K562 (cell line): ENCODE results near the gene AURKB. TPM values are rescaled to one million over a fixed set of nuclear protein-coding genes. Genes with fewer than 3 reads are reported as not detected.

Experiments
- FIP1L1 ChIP-seq: fragments of 200-400 bp; formaldehyde crosslinking; IDR thresholded peaks from 2 replicates; pipeline ENCODE4 v1.6.1; 2018; ENCODE audit warnings: mild to moderate bottlenecking, low read depth, low read length; ENCODE audit not compliant: poor library complexity, severe bottlenecking
- HCFC1 ChIP-seq: IDR thresholded peaks from 2 replicates; pipeline ENCODE4 v1.6.1; 2012; ENCODE audit warnings: low read depth, low read length, improper control_type of control experiment
- HNRNPH1 ChIP-seq: fragments of 200-400 bp; formaldehyde crosslinking; optimal IDR thresholded peaks from 2 replicates; pipeline ENCODE3; 2017; ENCODE audit warnings: low read depth, mild to moderate bottlenecking, low read length, moderate library complexity
- KLF1 ChIP-seq: fragments of 450-650 bp; IDR thresholded peaks from 2 replicates; pipeline ENCODE4 v1.6.1; 2016; ENCODE audit warnings: missing genetic modification characterization, missing compliant biosample characterization
- MIER1 ChIP-seq: fragments of 450-650 bp; IDR thresholded peaks from 2 replicates; pipeline ENCODE4 v1.6.1; 2016; ENCODE audit warnings: antibody characterized with exemption, mild to moderate bottlenecking, low read depth
- NCOA2 ChIP-seq, 2 experiments: fragments of 450-650 bp; IDR thresholded peaks; 2 replicates each; pipeline ENCODE4 v1.6.1; 2018; ENCODE audit warnings: mild to moderate bottlenecking in 2 of 2, moderate library complexity in 1 of 2; ENCODE audit not compliant: partially characterized antibody in 2 of 2
- NEUROD1 ChIP-seq: fragments of 150-350 bp; IDR thresholded peaks from 2 replicates; pipeline ENCODE4 v1.6.1; 2014; ENCODE audit warnings: borderline replicate concordance, low read length, low read depth; ENCODE audit not compliant: partially characterized antibody
- POLR2B ChIP-seq: fragments of 450-650 bp; IDR thresholded peaks from 2 replicates; pipeline ENCODE4 v1.6.1; 2018; ENCODE audit warnings: low read depth; ENCODE audit not compliant: partially characterized antibody
- RBM39 ChIP-seq: fragments of 200-400 bp; formaldehyde crosslinking; optimal IDR thresholded peaks from 2 replicates; pipeline ENCODE3; 2018; ENCODE audit warnings: low read depth, low read length
- SMAD4 ChIP-seq: fragments of 250-450 bp; sonication (Bioruptor Pico); conservative IDR thresholded peaks from 2 replicates; pipeline ENCODE4 v1.8.0; 2021; ENCODE audit warnings: inconsistent platforms, mild to moderate bottlenecking, moderate library complexity
- SREBF1 ChIP-seq: fragments of 150-350 bp; IDR thresholded peaks from 2 replicates; pipeline ENCODE4 v1.6.1; 2014; ENCODE audit warnings: antibody characterized with exemption, low read depth, low read length, borderline replicate concordance
- ZNF239 ChIP-seq: fragments of 250-450 bp; sonication (Bioruptor Pico); IDR thresholded peaks from 2 replicates; pipeline ENCODE4 v1.4.0; 2020; ENCODE audit warnings: mild to moderate bottlenecking
- ZNF354B ChIP-seq: fragments of 250-450 bp; sonication (Bioruptor Pico); IDR thresholded peaks from 2 replicates; pipeline ENCODE4 v1.4.0; 2020
- polyA plus RNA-seq, 8 experiments: library from polyadenylated mRNA; depleted of rRNA in 4 of 8; stranded (reverse) in 5 of 8; unstranded in 3 of 8; fragments of >200 nt; fragmentation: Nextera tagmentation in 2 of 8; fragmentation: Illumina TruSeq in 1 of 8; extraction: Ambion mirVana in 2 of 8; extraction: Trizol in 1 of 8; gene quantifications; 2 replicates each; pipeline versions ENCODE4 v1.2.1 to v1.2.3, GENCODE V29; 2011 to 2014; ENCODE audit warnings: inconsistent platforms in 1 of 8, missing spikeins in 1 of 8
- total RNA-seq, 7 experiments: library from RNA; depleted of rRNA in 6 of 7; stranded (reverse); fragments of >200 nt in 6 of 7; fragmentation: Illumina TruSeq in 2 of 7; extraction: Trizol in 2 of 7; gene quantifications; 2 replicates each; pipeline versions ENCODE4 v1.2.1 to v1.2.3, GENCODE V29; 2011 to 2021; ENCODE audit warnings: low replicate concordance in 1 of 7
- TF ChIP-seq, protein P1 (sequence below), 3 experiments: fragments of 200-800 bp in 1 of 3; fragments of 250-450 bp in 1 of 3; fragments of 450-650 bp in 1 of 3; sonication (Bioruptor Pico) in 1 of 3; sonication (Bioruptor generic) in 1 of 3; formaldehyde crosslinking in 1 of 3; IDR thresholded peaks; 2 replicates each; pipeline versions ENCODE4 v1.6.1 to v1.8.0; 2016 to 2022; ENCODE audit warnings: mild to moderate bottlenecking in 2 of 3, missing genetic modification characterization in 2 of 3, missing compliant biosample characterization in 1 of 3, moderate library complexity in 1 of 3
- TF ChIP-seq, protein P2 (sequence below): sonication (generic); IDR thresholded peaks from 2 replicates; pipeline ENCODE4 v1.6.1; 2016
- TF ChIP-seq, protein P3 (sequence below), 2 experiments: fragments of 200-800 bp in 1 of 2; sonication (Bioruptor generic) in 1 of 2; sonication (generic) in 1 of 2; formaldehyde crosslinking in 1 of 2; IDR thresholded peaks in 1 of 2; conservative IDR thresholded peaks in 1 of 2; 2 replicates each; pipeline versions ENCODE4 v1.5.0 to v1.6.1; 2016 to 2020; ENCODE audit warnings: missing compliant biosample characterization in 1 of 2, missing genetic modification characterization in 1 of 2, missing genetic modification reagents in 1 of 2
- TF ChIP-seq, protein P4 (sequence below), 3 experiments: IDR thresholded peaks in 2 of 3; conservative IDR thresholded peaks in 1 of 3; 2 replicates each; pipeline ENCODE4 v1.5.1; 2011 to 2012; ENCODE audit warnings: low read length in 3 of 3, mild to moderate bottlenecking in 3 of 3, control low read depth in 2 of 3, improper control_type of control experiment in 1 of 3, inconsistent platforms in 1 of 3, low read depth in 1 of 3, mixed read lengths in 1 of 3, moderate library complexity in 1 of 3; ENCODE audit not compliant: insufficient read depth in 2 of 3

AURKB gene
- total and polyA plus RNA-seq, 9 of the 15 experiments (the other 6 are each of a cell fraction or from before 2014, with no cell fraction given): 27.2 to 114 (median 74.8) TPM

DNA sequence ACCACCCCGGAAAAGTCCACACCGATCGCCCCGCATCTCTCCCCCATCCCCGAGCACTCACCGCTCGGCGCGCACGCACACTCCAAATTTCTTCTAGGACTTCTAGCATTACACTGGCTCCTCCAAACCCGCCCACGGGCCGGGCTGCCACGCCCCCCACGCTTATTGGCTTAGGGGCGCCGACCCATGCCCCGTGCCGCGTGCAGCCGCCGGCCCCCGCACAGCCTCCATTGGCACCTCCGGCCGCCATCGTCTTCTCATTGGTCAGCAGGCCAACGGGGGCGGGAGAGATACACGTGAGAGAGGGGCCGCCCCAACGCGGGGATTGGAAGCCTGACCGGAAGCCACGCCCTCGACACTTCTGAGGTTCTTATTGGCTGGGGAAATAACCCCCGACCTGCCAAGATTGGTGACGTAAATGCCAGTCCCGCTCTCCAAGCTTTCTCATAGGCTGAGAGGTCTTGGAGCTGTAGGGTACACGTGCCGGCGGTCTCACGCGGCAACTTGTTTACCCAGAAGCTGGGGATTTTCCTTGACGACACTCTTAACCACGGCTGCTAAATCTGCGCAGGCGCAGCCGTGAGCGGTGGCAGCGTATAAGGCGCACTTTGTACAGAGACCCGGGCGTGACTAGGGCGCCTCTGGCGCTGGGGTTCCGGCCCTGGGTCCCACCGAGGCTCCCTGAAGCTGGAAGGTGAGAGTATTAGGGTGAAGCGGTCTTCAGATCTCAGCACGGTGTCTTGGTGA, 54.0 kb downstream of the AURKB start (continued):
- no peak for TF ChIP-seq NCOA2 (IDR thresholded peaks at IDR 0.05; ENCODE audit: partially characterized antibody in 2 of 2)
- no peak for TF ChIP-seq RBM39
- 0 out of 2 replicates have a peak, but pooled peaks have one; percentile 27 for TF ChIP-seq HCFC1
- TF ChIP-seq NEUROD1: peak; percentile 82
- TF ChIP-seq, protein P1, sequence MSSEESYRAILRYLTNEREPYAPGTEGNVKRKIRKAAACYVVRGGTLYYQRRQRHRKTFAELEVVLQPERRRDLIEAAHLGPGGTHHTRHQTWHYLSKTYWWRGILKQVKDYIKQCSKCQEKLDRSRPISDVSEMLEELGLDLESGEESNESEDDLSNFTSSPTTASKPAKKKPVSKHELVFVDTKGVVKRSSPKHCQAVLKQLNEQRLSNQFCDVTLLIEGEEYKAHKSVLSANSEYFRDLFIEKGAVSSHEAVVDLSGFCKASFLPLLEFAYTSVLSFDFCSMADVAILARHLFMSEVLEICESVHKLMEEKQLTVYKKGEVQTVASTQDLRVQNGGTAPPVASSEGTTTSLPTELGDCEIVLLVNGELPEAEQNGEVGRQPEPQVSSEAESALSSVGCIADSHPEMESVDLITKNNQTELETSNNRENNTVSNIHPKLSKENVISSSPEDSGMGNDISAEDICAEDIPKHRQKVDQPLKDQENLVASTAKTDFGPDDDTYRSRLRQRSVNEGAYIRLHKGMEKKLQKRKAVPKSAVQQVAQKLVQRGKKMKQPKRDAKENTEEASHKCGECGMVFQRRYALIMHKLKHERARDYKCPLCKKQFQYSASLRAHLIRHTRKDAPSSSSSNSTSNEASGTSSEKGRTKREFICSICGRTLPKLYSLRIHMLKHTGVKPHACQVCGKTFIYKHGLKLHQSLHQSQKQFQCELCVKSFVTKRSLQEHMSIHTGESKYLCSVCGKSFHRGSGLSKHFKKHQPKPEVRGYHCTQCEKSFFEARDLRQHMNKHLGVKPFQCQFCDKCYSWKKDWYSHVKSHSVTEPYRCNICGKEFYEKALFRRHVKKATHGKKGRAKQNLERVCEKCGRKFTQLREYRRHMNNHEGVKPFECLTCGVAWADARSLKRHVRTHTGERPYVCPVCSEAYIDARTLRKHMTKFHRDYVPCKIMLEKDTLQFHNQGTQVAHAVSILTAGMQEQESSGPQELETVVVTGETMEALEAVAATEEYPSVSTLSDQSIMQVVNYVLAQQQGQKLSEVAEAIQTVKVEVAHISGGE (CRISPR knock-in tag; IDR thresholded peaks at IDR 0.05): peak in 2 of 3 experiments; percentile 74 to 98; a peak in 4 of 6 replicates
- no peak for TF ChIP-seq SMAD4 (CRISPR knock-in tag)
- TF ChIP-seq SREBF1: no peak
- TF ChIP-seq MIER1: no peak
- TF ChIP-seq KLF1: no peak
- no peak for TF ChIP-seq HNRNPH1
- TF ChIP-seq ZNF239 (CRISPR knock-in tag): no peak
- no peak for TF ChIP-seq FIP1L1
- TF ChIP-seq, protein P2, sequence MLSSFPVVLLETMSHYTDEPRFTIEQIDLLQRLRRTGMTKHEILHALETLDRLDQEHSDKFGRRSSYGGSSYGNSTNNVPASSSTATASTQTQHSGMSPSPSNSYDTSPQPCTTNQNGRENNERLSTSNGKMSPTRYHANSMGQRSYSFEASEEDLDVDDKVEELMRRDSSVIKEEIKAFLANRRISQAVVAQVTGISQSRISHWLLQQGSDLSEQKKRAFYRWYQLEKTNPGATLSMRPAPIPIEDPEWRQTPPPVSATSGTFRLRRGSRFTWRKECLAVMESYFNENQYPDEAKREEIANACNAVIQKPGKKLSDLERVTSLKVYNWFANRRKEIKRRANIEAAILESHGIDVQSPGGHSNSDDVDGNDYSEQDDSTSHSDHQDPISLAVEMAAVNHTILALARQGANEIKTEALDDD: no peak
- TF ChIP-seq ZNF354B (CRISPR knock-in tag): no peak
- TF ChIP-seq, protein P3, sequence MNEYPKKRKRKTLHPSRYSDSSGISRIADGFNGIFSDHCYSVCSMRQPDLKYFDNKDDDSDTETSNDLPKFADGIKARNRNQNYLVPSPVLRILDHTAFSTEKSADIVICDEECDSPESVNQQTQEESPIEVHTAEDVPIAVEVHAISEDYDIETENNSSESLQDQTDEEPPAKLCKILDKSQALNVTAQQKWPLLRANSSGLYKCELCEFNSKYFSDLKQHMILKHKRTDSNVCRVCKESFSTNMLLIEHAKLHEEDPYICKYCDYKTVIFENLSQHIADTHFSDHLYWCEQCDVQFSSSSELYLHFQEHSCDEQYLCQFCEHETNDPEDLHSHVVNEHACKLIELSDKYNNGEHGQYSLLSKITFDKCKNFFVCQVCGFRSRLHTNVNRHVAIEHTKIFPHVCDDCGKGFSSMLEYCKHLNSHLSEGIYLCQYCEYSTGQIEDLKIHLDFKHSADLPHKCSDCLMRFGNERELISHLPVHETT (CRISPR knock-in tag; conservative IDR thresholded peaks at IDR 0.05 in 1 of 2, IDR thresholded peaks at IDR 0.05 in 1 of 2): no peak
- peak; percentile 61 for TF ChIP-seq POLR2B
- TF ChIP-seq, protein P4, sequence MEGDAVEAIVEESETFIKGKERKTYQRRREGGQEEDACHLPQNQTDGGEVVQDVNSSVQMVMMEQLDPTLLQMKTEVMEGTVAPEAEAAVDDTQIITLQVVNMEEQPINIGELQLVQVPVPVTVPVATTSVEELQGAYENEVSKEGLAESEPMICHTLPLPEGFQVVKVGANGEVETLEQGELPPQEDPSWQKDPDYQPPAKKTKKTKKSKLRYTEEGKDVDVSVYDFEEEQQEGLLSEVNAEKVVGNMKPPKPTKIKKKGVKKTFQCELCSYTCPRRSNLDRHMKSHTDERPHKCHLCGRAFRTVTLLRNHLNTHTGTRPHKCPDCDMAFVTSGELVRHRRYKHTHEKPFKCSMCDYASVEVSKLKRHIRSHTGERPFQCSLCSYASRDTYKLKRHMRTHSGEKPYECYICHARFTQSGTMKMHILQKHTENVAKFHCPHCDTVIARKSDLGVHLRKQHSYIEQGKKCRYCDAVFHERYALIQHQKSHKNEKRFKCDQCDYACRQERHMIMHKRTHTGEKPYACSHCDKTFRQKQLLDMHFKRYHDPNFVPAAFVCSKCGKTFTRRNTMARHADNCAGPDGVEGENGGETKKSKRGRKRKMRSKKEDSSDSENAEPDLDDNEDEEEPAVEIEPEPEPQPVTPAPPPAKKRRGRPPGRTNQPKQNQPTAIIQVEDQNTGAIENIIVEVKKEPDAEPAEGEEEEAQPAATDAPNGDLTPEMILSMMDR (IDR thresholded peaks at IDR 0.05 in 2 of 3, conservative IDR thresholded peaks at IDR 0.05 in 1 of 3; ENCODE audit: insufficient read depth in 2 of 3, low read depth in 1 of 3, low read length in 3 of 3): peak; percentile 30 to 43 (median 43); a peak in 4 of 6 replicates
